Measurements from ENCODE around the gene SLC9A4. TPM values are rescaled to one million over a fixed set of nuclear protein-coding genes. Genes with fewer than 3 reads are reported as not detected.

Gene SLC9A4
- polyA plus RNA-seq, 1 experiment = not detected

- TF ChIP-seq CTCF (IDR thresholded peaks at IDR 0.05; ENCODE audit: insufficient read depth, low read depth, low read length) = no peak
- ChIA-PET CTCF (interaction anchor here (1.2 kb wide), 1 partner anchor 11 kb away, joined by 3 read pairs; no protein-coding TSS in a partner anchor), POLR2A (no interaction called here)
- Histone ChIP-seq H3K4me3 (ENCODE audit: low read depth, low read length) (no peak overlapping the region), H3K36me3 (ENCODE audit: control insufficient read depth, insufficient read depth, low read length) (no peaks in the 10 kb centered on the region), H3K27me3 (ENCODE audit: control insufficient read depth, insufficient read depth, low read length) (no peaks in the 10 kb centered on the region)
- no peak for DNase-seq (ENCODE audit: low read depth)
These were observed 33.7 kb downstream of the SLC9A4 start for GRCh38 chr2:102506743-102507142.

GRCh38 chr2:102508863-102509262, 35.8 kb downstream of the SLC9A4 start:
- ChIA-PET CTCF (interaction anchor here (0.7 kb wide), 1 partner anchor 9 kb away, joined by 3 read pairs; no protein-coding TSS in a partner anchor), POLR2A (no interaction called here)
- no peaks in the 10 kb centered on the region for H3K27me3 ChIP-seq (ENCODE audit: control insufficient read depth, insufficient read depth, low read length)
- no peaks in the 10 kb centered on the region for H3K36me3 ChIP-seq (ENCODE audit: control insufficient read depth, insufficient read depth, low read length)
- no peak overlapping the region for H3K4me3 ChIP-seq (ENCODE audit: low read depth, low read length)
- no peak for TF ChIP-seq CTCF (IDR thresholded peaks at IDR 0.05; ENCODE audit: insufficient read depth, low read depth, low read length)
- no peak for DNase-seq (ENCODE audit: low read depth)

GRCh38 chr2:102509749-102510148, 36.7 kb downstream of the SLC9A4 start:
- H3K36me3 ChIP-seq (ENCODE audit: control insufficient read depth, insufficient read depth, low read length) = no peaks in the 10 kb centered on the region
- no peak overlapping the region for H3K4me3 ChIP-seq (ENCODE audit: low read depth, low read length)
- TF ChIP-seq CTCF (IDR thresholded peaks at IDR 0.05; ENCODE audit: insufficient read depth, low read depth, low read length) = no peak
- CTCF ChIA-PET = no interaction called here
- DNase-seq (ENCODE audit: low read depth) = no peak
- H3K27me3 ChIP-seq (ENCODE audit: control insufficient read depth, insufficient read depth, low read length) = no peaks in the 10 kb centered on the region
- POLR2A ChIA-PET = no interaction called here

GRCh38 chr2:102510791-102511575, 38.0 kb downstream of the SLC9A4 start:
- no peak overlapping the region for H3K4me3 ChIP-seq (ENCODE audit: low read depth, low read length)
- DNase-seq (ENCODE audit: low read depth) = no peak
- no peak for TF ChIP-seq CTCF (IDR thresholded peaks at IDR 0.05; ENCODE audit: insufficient read depth, low read depth, low read length)
- H3K36me3 ChIP-seq (ENCODE audit: control insufficient read depth, insufficient read depth, low read length) = no peaks in the 10 kb centered on the region
- ChIA-PET POLR2A (no interaction called here), CTCF (no interaction called here)
- H3K27me3 ChIP-seq (ENCODE audit: control insufficient read depth, insufficient read depth, low read length) = no peaks in the 10 kb centered on the region

- H3K36me3 ChIP-seq (ENCODE audit: control insufficient read depth, insufficient read depth, low read length) = no peaks in the 10 kb centered on the region
- no peak for DNase-seq (ENCODE audit: low read depth)
- no peak for TF ChIP-seq CTCF (IDR thresholded peaks at IDR 0.05; ENCODE audit: insufficient read depth, low read depth, low read length)
- H3K27me3 ChIP-seq (ENCODE audit: control insufficient read depth, insufficient read depth, low read length) = no peaks in the 10 kb centered on the region
- ChIA-PET CTCF (interaction anchor here (0.8 to 1.1 kb wide), 2 partner anchors 14 to 38 kb away, joined by 3 read pairs; no protein-coding TSS in a partner anchor), POLR2A (no interaction called here)
- no peak overlapping the region for H3K4me3 ChIP-seq (ENCODE audit: low read depth, low read length)
These were observed 39.1 kb downstream of the SLC9A4 start for GRCh38 chr2:102512161-102512560.
